GM18511 (cell line): ENCODE data around the gene PRR15L.
A peak's percentile ranks its signal among the peaks of the same experiment; 100 is the strongest.

ENCODE experiments used
- ATAC-seq: cut with Tn5 transposase; IDR thresholded peaks from one replicate; pipeline ENCODE4 v1.9.1; 2021; ENCODE audit warnings: mild to moderate bottlenecking, moderate library complexity; ENCODE audit not compliant: unreplicated experiment

Gene PRR15L

GRCh38 chr17:47962901-47963300 is 5.2 kb upstream of the PRR15L start:
- ATAC-seq, result no peak

DNA sequence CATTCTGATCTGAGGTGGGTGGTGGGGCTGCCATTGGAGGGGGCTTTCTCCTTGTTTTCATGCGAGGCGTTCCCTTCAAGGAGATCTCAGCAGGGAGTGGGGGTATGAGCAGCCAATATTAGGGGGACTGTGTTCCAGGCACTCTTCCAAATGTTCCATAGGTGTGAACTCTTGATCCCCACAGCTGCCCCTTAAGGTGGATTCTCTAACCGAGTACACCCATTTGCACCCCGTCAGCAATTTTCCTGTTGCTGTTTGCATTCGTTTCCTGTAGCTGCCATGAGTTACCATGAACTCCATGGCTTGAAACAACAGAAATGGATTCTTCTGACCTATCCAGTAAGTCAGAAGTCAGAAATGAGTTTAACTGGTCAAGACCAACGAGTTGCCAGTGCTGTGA is 3.7 kb upstream of the PRR15L start:
- no peak for ATAC-seq

GRCh38 chr17:47959825-47960655 is 2.4 kb upstream of the PRR15L start:
- no peak for ATAC-seq

- ATAC-seq, result no peak
Observed at GRCh38 chr17:47956791-47957590, 692 bp downstream of the PRR15L start.

GRCh38 chr17:47955497-47956461 is 1.9 kb downstream of the PRR15L start:
- ATAC-seq, result no peak

- no peak for ATAC-seq
Observed at GRCh38 chr17:47953909-47954308, 3.8 kb downstream of the PRR15L start.

DNA sequence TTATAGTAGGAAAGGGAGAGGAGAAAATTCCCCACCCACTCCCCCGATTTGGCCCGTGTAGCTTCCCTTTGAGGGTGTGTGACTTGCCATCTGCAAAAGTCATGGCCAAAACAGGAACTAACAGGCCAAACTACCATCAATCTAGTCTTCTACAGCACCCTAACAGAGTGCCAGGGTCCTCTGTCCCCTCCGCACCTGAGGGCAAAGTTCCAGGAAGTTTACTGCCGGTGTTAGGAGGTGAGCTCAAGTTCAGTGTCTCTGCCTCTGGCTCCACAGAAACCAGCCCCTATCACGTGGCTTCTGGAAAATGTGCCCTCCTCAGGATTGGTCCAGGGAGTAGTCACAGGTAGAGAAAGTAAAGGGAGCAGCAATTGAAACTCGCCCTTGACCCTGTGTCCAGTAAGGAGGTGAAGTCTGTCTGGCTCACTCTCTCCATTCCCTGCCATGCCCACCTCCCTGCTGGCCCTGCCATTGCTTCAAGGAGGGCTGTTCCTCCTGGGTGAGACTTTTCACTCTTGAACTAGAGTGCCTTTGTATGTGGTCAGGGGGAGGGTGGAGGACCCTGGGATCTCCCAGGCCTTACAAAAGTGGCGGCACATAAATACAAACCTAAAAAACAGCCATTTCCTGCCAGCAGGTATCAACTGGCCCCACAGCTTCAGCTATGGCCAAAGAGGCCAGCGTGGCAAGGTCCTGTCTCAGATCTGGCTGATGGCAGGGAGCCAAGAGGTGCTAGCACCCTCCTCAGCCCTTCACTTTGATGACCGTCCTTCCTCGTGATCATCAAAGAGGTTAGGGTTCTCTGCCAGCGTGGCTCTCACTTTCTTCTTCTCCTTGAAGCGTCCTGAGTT is 5.3 kb downstream of the PRR15L start:
- no peak for ATAC-seq

- no peak for ATAC-seq
Observed at GRCh38 chr17:47950448-47950847, 7.2 kb downstream of the PRR15L start.

DNA sequence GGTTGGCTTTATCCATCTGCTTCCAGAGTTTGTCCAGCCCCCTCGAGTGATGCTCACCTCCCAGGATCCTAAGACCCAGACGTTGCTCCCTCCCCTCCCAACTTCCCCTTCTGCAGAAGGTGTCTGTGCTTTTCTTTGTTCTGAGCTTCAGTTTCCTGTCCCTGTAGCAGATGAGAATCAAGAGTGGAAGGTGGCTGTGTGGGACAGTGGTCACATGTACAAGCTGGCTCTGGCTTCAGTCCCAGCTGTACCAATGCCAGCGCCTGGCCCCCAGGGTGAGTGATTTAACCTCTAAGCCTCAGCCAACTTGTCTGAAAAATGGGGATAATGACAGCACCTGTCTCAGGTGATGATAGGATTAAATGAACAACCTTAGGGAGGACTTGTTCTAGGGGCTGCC is 7.7 kb downstream of the PRR15L start:
- ATAC-seq, result no peak

DNA sequence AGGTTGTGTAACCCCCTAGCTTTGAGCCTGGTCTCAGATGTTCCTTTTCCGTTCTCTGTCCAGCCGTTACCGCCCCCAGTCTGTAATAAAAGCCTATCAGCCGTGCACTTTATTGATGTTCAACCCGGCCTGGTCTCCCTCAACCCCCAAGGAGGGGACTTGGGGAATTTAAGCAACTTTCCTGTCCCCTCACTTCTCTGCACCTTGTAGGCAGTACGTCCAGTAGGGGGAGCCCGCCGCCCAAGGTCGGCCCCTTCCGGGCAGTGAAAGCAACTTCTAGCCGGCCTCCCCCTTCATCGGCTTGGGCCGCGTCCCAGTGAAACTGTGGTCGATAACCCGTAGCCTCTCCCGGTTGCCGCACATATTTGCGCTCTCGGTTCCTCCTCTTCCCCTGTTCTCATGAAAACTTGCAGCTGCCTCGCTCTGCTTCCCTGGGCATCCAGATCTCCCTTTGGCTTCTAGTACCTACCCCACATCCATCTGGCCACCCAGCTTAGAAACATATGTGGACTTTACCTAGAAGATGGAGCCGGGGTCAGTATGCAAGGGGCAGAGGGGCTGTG is 8.4 kb downstream of the PRR15L start:
- ATAC-seq, result peak; percentile 74

GRCh38 chr17:47948706-47949196 is 8.9 kb downstream of the PRR15L start:
- ATAC-seq, result no peak

DNA sequence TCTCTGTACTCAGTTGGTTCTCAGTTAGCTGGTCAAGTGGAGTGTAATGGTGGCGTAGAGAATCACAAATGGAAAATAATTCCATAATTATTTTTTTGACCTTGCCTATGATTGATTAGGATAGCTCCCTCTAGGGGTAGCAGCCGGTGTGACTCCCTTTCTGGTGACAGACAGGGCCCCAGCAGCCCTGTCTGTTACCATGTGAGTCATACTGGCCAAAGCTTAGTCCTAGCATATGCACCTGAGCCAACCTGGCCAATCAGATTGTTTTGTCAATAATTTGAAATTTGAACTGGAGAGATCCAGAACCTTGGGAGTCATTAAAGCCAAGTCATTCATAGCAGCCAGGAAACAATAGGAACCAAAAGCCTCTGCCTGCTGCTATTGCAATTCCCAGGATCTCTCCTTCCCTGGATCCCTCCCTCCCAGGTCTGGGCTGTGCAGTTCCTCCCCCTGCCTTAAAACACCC is 10.7 kb downstream of the PRR15L start:
- peak; percentile 65 for ATAC-seq

DNA sequence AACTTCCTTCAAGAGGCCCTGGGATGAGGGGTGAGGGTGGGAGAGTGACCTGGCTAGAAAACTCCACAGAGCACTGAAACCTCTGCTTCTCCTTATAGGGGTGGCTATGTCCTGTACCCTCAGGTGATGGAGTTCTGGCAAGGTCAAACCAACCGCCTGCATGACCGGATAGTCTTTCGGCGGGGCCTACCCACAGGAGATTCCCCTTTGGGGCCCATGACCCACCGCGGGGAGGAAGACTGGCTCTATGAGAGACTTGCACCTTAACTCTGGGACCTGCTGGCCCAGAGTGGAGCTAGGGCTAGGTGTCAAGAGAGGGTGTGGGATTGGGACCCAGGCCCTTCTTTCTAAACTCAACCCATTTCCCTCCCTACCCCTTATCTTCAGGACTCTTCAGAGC is 11.2 kb downstream of the PRR15L start:
- no peak for ATAC-seq

GRCh38 chr17:47945529-47946508 is 11.9 kb downstream of the PRR15L start:
- ATAC-seq, result no peak

GRCh38 chr17:47945080-47945479 is 12.6 kb downstream of the PRR15L start:
- no peak for ATAC-seq

DNA sequence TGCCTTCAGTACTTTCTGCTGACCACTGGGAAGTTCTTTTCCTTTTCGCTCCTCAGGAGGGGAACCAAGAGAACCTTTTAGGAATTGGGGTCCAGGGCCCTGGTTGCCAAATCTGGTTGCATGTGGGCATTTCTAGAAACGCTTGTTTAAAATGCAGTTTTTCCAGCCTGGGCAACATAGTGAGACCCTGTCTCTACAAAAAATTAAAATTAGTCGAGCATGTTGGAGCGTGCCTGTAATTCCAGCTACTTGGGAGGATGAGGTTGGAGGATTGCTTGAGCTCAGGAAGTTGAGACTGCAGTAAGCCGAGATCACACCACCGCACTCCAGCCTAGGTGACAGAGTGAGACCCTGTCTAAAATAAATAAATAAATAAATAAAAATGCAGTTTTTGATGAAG is 15.1 kb downstream of the PRR15L start:
- no peak for ATAC-seq

- no peak for ATAC-seq
Observed at GRCh38 chr17:47942096-47942510, 15.6 kb downstream of the PRR15L start.
